Stimulated activated CD8-positive, alpha-beta memory T cell treated with anti-CD3 and anti-CD28 coated beads, Interleukin-7, amount 100 ng/mL, for 1 hour (primary cell): ENCODE data around the gene YOD1.

Experiments
- DNase-seq, 2 donors: peaks; one replicate each; pipeline ENCODE4 v3.0.0-alpha.2; 2020; ENCODE audit warnings: low read depth in 2 of 2

YOD1 gene

DNA sequence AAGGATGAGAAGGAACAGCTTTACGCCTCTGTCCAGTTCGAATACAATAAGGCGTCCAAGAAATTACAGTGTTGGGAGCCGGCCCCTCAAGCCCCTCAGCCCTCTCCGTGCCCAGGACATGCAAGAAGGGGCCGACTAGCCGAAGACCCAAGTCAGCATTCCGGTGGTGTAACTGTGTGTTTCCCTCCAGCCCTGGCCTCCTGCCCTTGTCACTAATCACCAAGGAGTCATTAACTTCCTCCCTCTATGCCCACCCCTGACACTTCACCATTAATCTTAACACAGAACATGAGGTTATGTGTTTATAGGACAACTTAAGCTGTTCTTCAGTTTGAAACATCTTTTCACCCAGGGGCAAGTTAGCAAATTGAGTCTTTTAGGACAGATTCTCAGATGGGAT lies 21.2 kb upstream of the YOD1 start:
- no peak for DNase-seq

DNA sequence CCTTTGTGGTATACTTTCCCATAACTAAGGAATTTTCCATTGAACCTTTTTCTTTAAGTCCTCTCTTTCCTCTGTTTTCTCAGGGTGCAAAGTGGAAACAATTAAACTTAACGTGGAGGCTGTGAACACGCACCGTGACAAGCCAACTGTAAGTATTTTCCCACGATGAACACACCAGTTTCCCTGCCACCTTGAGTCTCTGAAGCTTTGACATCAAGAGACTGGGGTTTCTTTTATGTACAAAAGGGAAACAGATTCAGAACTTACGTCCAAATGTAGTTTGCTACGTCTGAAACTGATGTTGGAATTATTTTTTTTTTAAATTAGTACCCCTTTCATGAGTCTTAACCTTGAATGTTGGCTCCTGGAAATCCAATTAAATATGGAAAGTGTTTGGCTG lies 20.4 kb upstream of the YOD1 start:
- DNase-seq, result no peak

DNA sequence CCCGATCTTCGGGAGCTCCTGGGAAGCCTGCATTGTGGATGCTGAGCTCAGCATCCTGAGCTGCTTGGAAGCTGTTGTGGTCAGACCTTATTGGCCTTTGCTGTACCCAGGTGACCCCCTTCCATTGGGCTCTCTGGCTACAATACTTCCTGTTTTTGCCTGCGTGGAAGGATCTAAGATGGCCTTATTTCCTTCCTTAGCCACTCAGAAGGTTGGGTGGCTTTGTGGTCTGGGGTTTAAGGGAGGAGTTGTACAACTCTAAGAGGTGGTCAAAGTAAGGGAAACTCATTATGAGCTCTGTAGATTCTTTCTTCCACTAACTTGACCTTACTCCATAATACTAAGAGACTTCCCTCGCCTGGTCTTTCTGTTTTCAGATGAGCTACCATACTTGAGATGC lies 19.8 kb upstream of the YOD1 start:
- DNase-seq, result no peak

DNA sequence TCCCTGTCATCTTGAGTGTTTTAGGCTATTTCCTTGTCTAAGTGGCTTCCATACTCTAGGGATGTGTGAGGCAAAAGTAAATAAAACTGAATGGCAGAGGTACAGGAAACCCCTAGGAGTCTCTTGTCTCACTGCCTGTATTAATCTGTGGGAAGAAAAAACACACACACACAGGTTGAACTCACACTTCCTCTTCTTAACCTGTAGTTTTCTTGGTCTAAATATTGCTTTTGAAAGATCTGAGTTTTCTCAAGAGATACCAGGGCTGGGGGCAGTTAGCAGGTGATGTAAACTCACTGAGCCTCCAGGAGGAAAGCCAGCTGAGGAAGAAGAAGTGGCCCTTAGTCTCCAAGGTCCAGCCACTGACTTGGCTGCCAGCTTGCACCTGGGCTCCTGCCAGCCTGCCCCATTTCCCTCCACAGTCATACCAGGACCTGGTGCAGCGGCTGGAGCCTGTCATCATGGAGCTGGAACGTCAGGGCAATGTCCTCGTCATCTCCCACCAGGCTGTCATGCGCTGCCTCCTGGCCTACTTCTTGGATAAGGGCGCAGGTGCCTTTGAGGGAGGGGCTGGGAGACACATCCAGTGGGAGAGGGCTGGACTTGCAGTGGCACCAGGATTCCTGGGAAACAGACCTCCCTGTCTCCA lies 19.0 kb upstream of the YOD1 start:
- no peak for DNase-seq

DNA sequence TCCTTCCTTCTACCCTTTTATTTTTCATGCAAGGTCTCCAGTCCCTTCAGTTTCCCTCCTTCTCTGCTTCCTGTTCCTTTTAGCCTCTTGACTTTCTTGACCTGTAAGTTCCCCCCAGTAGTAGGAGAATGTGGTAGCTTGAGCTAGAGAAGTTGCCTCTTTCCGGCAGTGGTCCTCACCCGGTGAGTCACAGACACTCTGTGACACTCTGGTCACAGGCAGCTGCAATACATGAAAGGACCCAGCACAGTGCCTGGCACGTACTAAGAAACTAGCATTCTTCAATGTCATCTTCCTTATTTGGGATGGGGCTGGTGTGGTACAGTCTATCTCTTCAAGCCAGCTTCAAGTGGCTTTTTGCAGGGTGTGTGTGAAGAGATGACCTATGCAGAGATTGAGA lies 18.1 kb upstream of the YOD1 start:
- DNase-seq, result no peak

DNA sequence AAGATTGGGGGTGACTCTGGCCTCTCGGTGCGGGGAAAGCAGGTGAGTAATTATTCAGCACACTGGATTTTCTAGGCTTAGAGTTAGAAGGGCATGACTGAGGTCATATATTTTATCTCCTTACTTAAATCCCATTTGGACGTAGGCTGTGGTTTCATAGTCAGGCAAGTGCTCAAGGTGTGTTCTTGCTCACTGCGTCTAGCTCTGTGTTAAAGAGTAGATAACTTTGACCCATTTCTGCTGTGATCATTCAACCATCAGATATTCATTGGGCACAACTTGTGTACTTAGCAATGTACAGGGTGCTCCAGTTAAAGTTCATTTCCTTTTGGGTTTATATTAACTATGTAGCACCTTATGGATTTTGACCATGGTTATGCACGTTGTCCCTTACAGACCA lies 16.7 kb upstream of the YOD1 start:
- DNase-seq, result no peak

DNA sequence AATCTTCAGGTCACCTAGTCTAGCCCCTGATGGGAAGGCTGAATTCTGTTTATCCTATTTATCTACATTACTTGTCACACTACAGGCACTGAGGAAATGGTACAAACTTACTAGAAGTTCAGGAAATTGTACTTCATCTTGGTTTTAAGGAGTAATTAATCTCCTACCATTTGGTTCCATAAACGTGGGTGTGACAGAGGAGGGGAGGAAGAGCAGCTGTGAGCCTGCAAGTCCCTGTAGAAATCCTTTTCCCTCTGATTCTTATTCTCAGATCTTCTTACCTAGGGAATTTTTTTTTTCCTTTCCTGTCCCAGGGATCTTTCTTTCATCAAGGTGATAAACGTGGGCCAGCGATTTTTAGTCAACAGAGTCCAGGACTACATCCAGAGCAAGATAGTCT lies 16.2 kb upstream of the YOD1 start:
- no peak for DNase-seq

DNA sequence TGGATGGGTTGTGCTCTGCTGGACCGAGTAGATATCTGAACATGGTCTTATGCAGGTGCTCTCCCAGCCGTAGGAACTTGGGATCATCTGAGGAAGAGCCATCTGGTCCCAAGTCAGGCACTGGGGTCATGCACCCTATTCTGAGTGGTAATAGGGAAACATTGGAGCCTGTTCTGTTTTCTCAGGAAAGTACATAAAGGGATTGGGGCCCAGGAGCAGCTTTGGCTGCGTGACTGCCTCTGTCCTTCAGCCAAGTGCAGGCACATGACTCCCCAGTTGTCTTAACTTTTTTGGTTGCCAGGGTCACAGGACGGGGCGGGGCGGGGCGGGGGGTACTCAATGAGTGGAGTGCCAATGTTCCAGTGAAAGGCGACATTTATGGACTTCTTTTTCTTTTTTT lies 13.6 kb upstream of the YOD1 start:
- no peak for DNase-seq

DNA sequence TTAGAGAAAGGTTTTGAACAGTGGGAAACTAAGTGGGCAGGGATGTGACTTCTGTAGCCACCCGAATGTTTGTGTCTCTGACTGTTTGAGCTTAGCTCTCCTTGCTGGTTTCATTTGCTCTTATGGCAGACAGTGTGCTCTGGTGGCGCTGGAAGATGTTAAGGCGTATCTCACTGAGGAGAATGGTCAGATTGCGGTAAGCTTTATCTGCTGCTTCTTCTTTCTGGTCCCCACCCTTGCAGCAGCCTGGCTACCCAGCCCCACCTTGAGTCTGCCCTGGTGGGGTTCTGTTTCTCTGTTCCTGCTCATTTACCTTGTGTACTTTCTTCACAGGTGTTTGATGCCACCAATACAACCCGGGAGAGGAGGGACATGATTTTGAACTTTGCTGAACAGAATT lies 12.0 kb upstream of the YOD1 start:
- DNase-seq, result no peak

DNA sequence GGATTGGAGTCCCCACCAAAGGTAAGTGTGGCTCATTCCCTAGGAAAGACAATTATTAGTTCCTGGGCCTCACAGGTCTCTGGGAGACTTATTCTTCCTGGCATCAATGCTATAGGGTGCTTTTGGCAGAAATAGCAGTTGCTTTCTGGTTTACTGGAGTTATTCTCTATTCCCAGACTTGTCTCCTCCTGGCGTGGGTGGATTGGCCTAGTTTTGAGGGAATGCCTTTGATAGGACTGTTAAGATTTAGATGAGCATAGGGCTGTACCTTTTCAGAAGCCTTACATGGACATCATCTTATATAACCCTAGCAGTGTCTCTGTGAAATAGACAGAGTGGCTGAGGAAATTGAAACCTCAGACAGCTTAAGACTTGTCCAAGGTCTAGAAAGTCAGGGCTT lies 11.1 kb upstream of the YOD1 start:
- DNase-seq, result no peak

DNA sequence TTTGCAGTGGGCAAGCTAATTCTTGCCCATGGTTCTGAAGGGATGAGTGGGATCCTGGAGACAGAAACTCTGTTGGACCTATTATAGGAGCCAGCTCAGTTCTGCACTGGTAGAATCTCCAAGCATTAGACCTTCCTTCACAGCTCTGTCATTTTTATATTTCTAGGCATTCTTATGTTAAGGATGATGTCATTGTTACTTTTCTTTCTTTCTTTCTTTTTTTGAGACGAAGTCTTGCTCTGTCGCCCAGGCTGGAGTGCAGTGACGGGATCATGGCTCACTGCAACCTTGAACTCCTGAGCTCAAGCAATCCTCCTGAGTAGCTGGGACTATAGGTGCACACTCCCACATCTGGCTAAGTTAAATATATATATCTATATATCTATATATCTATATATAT lies 9.6 kb upstream of the YOD1 start:
- no peak for DNase-seq

DNA sequence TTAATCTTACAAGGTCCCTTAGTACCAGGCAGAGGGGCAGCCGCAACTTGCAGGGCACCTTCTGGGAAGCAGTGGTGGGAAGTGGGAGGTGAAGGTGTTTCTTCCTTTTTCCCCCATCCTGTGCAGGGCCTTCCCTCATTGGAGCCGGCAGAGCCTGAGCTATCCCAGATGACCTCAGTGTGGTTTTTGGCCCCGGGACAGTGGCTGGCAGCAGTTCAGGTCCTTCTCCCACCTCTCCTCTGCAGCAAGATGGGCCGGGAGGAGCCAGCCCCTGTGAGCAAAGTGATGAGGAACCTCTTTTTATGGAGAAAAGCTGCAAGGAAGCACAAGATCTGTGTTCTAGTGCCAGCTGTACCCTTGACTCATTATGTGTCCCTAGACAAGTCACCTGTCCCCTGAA lies 8.9 kb upstream of the YOD1 start:
- no peak for DNase-seq

DNA sequence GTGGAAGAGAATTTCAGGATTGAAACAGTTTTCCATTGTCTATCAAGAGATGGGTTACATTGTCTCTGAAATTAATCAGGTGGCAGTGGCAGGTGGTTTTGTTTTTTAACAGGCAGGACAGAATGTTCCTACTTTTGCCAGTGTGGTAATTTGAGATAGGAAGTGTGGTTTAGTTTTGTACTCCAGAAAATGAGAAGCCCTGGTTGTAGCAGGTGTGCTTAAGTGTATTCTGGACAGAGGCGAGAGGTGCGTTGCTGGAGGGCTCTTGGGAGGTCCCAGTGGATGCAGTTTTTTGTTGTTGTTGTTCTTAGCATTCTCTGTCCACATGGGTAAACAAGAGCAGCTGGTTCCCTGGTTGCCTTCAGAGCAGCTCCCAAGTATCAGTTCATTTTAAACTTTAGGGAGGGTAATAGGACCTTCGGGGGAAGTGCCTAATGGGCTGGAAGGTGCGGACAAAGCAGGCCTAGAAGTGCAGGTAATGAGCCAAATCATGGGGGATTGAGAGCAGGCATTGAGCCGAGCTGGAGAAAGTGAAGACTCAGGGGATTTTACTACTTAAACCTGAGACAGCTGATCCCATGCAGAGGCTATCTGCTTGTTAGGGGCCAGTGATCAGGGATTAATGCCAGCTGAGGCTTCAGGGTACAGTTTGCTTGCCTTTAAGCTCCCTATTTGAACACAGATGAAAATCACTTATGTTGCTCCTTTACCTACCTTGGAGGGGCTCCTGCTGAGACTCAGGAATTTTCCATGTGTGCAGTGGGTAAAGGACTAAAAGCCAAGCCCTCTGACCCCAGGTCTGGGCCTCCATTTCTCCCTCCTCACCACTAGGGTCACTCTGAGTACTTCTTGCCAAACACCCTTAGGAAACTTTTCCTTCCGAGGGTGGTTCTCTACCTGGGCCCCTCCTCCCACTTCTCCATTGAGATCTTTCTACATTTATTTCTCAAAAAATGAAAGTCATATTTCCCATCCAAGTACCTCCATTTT lies 8.2 kb upstream of the YOD1 start:
- DNase-seq, result no peak

DNA sequence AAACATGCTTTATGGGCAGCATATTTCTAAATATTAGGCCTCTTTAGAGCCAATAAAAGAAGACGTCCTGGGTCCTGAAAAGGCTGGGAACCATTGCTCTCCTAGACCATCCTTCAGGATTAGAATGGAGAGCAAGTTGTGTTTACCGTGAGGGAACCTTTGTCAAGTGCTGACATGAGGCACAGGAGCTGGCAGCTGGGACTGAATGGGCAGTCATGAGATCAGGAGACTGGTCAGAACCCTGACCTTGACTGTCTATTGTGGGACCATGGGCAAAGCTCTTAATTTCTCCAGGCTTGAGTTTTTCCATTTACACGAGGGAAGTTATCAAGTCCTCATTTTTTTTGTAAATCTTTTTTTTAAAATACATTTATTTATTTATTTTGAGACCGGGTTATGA lies 7.2 kb upstream of the YOD1 start:
- DNase-seq, result no peak

DNA sequence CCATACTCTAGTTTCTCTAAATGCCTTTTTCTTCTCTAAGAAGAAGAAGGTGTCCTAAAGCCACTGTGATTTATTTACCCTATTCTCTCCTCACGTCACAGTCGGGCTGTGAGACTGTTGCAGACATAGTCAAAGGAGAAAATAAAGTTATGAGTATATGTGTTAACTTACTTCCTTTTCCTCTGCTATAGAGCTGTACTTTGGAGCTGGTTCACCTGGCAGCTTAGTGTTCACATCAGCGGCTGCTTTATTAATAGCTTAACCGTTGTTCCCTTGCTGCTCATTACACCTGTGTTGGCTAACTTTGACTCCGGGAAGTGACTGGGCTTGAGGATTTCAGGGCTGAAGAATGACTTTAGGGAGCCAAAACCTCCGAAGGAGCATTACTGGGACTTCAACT lies 5.7 kb upstream of the YOD1 start:
- DNase-seq, result no peak

DNA sequence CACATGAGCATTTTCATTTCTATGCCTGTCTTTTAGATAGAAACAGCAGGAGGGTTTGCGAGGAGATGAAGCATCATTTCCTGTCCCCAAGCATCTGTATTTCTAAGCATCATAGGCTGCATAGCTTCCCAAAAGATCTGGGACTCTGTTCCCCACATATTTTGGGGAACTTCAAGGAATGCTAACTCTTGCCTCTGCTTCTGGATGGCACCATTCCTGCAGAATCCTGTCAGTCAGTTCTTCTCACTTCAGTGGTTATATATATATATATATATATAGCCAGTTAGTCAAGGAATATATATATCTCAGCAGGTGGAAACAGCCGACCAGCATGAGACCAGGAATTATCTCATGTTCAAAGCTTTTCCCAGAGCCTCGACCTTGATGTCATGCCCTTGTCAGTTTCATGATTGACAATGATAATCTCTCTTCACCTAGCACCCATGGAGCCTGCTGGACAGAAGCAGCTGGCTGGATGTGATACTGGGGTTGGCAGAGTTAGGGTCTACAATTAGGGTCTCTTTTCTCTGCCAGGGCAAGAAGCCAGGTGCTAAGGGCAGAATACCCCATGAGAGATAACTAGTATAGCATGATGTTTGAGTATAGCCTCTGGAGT lies 4.5 kb upstream of the YOD1 start:
- DNase-seq, result no peak

DNA sequence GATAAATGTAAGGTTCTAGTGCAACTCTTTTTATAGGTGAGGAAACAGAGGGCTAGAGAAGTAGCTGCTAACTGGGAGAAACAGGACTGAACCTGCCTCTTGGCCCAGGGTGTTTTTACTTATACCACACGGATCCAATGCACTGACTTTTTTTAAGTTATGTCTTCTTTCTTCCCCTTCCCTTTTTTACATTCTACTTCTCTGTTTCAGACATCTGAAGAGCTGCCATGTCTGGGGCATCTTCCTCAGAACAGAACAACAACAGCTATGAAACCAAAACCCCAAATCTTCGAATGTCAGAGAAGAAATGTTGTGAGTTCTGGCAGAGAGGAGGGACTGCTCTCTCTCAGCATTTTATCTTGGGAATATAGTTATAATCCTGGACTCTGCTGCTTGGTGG lies 3.5 kb upstream of the YOD1 start:
- DNase-seq, result no peak

DNA sequence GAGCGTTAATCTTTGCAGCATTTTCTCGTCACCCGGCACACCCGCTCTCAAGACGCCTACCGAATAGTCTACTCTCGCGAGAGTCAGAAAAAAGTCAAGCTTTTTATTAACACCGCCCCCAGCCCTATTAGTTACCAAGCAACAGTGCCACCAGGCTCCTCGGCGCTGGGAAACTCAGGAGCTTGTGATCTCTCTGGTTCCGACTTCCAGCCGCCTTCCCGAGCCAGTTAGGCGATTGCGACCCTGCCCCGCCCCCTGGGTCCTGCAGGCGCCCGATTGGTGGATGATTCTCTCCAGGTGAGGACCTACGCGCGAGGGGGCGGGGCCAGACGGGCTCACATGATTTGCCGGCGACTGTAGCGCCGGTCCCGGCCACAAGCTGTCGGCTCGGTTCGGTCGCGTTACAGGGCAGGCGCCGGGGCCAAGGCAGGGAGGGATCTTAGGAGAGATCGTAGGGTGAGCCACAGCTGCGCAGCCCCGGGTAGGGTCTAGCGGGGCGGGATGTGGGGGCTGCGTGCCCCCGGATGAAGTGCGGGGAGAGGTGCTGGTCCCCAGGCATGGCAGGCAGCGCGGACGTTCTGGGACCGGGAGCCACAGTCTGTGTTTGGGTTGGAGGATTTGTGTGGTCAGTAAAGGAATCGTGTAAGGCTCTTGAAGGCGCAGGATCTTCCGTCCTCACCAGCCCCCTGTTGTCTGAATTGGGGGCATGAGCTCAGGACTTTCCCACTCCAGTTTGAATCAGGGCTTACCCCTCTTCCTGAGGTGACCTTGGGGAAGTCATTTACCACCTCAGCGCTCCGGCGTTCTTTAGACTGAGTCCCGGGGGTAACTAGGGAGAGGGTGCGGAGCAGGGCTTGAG lies 2.1 kb upstream of the YOD1 start, which contains the start of gene PFKFB2:
TSS of gene PFKFB2 (plus strand) at position 365 of the 859 bp plus-strand sequence. CDS start 1,443 bp downstream, outside the sequence.
- DNase-seq, result peak; percentile 84 to 87

DNA sequence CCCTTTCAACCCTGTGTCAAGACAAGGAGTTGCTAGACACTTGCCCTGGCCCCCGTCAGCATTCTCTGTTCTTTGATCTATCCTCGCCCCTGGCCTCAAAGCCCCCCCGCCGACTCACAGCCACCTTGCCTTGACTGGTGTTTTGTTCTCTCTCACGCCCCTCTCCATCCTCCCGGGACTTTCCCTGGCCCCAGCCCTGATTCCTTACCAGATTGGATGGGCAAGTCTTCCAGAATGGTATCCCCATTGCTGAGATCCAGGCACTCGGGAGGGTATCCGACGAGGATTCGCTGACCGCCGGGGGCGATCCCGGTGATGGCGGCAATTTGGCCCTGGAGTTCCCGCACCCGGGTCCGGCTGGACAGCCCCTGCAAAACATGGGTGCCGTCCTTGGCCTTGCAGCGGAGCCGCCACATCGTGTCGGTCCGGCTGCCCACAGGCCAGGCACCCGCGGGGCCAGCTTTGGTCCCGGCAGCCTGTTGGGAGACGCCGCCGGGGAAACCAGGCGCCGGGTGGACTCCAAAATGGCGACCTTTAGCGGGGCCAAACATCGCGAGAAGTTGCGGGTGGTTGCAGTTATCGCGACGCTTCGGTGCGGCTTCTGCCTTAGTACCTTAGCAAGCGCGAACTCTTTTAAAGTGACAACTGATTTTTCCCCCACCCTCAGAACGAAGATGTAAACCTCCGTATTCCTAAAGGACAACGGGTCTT lies 373 bp downstream of the YOD1 start:
- DNase-seq, result peak; percentile 73 to 80

DNA sequence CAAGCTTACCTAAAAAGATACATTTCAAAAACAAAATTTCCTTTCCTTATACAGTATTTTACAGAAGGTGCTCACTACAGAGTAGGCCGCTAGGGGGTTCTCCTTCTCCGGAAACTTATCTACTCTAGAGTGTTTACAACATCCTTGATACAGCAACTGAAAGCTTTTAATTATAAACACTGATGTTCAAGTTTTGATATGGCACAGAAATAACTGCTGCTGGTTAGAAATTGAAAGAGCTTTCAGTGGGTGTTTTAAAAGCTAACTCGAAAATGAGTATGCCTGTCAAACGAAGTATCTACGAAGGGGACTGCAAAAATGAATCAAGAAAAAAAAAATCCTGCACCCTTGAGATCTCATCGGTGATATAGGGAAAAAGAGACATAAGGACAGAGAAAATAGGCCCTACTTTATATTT lies 1.0 kb downstream of the YOD1 start:
- DNase-seq, result peak in 1 of 2 donors; percentile 20

DNA sequence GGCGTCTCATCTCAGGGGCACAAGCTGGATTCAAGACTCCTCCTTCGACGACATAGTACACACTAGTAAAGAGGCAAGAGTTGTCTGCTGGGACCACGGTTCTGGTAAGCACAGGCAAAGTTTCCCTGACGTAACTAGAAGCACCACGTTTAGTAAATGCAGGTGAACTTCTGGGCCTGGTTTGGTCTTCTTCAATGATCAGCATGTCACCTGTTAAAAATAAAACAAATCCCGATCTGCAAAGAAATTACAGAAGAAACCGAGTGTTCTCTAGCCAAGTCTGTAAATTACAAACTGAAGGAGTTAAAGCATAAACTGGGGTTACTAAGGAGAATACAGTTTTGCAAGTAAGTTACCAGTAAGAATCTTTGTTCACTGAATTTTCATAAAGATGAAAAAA lies 1.5 kb downstream of the YOD1 start:
- no peak for DNase-seq
